NCI-H526 treated with DMSO at 0.1 percent for 48 hours (cell line): ENCODE results near the gene PPM1F.

Source experiments
- DNase-seq: peaks from one replicate; lab custom pipeline; 2025; lab: John Stamatoyannopoulos, UW

The PPM1F gene

GRCh38 chr22:21952586-21953571, at the start of gene PPM1F:
PPM1F (minus strand) TSS chr22:21952848; CDS start chr22:21946048, 6,800 bp downstream.
- peak; percentile 30 for DNase-seq

- DNase-seq: no peak
These were observed 49.2 kb upstream of the PPM1F start for GRCh38 chr22:22001664-22002525.

- no peak for DNase-seq
These were observed 46.1 kb upstream of the PPM1F start for GRCh38 chr22:21998595-21999247.

GRCh38 chr22:21996175-21996720, 43.6 kb upstream of the PPM1F start:
- no peak for DNase-seq

- DNase-seq: no peak
These were observed 43.0 kb upstream of the PPM1F start for GRCh38 chr22:21995660-21996059.

GRCh38 chr22:21994881-21995444, 42.3 kb upstream of the PPM1F start:
- DNase-seq: no peak

GRCh38 chr22:21992593-21993237, 40.1 kb upstream of the PPM1F start:
- DNase-seq: no peak

- no peak for DNase-seq
These were observed 39.1 kb upstream of the PPM1F start for GRCh38 chr22:21991774-21992173.

GRCh38 chr22:21991304-21991596, 38.6 kb upstream of the PPM1F start:
- no peak for DNase-seq

GRCh38 chr22:21990445-21991303, 38.0 kb upstream of the PPM1F start:
- DNase-seq: no peak

- no peak for DNase-seq
These were observed 36.4 kb upstream of the PPM1F start for GRCh38 chr22:21989049-21989448.

GRCh38 chr22:21985214-21985613, 32.6 kb upstream of the PPM1F start:
- DNase-seq: no peak

- no peak for DNase-seq
These were observed 32.1 kb upstream of the PPM1F start for GRCh38 chr22:21984793-21985192.

GRCh38 chr22:21982338-21982965, 29.8 kb upstream of the PPM1F start, which contains the start of gene TOP3B:
TOP3B (minus strand) TSS chr22:21982787; CDS start chr22:21975709, 7,078 bp downstream.
- DNase-seq: peak; percentile 28

GRCh38 chr22:21981874-21982273, 29.2 kb upstream of the PPM1F start:
- DNase-seq: no peak

GRCh38 chr22:21980547-21980946, 27.9 kb upstream of the PPM1F start:
- DNase-seq: no peak

GRCh38 chr22:21978564-21979386, 26.1 kb upstream of the PPM1F start:
- no peak for DNase-seq

GRCh38 chr22:21977814-21978213, 25.2 kb upstream of the PPM1F start:
- no peak for DNase-seq

- DNase-seq: no peak
These were observed 23.3 kb upstream of the PPM1F start for GRCh38 chr22:21975854-21976345.
